ENCODE results near the gene CELSR1. TPM values are rescaled to one million over a fixed set of nuclear protein-coding genes. Genes with fewer than 3 reads are reported as not detected.
"Not testable (repeated sequence)": the region's sequence is repeated elsewhere in the genome, so short reads cannot be mapped to it uniquely, and the experiment has no call there.

The CELSR1 gene
- total RNA-seq, 1 donor from 2014 or later: 0.30 TPM

DNA sequence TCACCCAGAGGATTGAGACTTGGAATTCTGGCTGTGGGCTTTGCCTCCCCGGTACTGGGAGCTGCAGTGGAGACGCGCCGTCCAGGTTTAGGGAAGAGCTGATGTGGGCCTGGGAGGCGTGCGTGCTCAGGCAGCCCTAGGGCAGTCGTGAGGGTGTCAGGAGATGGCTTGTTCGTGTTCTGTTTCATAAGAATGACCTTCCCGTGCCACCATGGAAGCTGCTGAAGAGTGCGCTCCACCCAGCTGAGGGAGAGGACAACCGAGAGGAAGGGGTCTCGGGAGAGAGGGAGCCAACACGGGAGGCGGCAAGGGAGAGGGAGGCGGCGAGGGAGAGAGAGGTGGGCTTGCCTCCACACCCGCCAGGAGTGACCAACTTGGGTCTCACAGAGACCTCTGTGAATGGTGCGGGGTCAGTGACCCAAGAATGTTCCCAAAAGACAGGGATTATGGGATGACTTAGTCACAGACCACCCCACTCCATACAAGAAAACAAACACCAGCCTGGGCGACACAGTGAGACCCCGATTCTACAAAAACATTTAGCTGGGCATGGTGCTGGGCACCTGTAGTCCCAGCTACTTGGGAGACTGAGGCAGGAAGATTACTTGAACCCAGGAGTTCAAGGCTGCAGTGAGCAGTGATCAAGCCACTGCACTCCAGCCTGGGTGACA lies 216.6 kb downstream of the CELSR1 start:
- Mint-ChIP-seq H3K36me3 (ENCODE audit: low read depth) (peaks cover 78% of the 10 kb centered on the region), H3K4me1 (ENCODE audit: low read depth) (no peaks in the 10 kb centered on the region), H3K27ac (no peak overlapping the region), H3K9me3 (no peaks in the 10 kb centered on the region), H3K27me3 (ENCODE audit: low read depth) (no peaks in the 10 kb centered on the region), H3K4me3 (ENCODE audit: low read depth) (no peak overlapping the region)
- no peak for DNase-seq (ENCODE audit: low spot score)
- intact Hi-C loops (cut with micrococcal nuclease): no loop called here

DNA sequence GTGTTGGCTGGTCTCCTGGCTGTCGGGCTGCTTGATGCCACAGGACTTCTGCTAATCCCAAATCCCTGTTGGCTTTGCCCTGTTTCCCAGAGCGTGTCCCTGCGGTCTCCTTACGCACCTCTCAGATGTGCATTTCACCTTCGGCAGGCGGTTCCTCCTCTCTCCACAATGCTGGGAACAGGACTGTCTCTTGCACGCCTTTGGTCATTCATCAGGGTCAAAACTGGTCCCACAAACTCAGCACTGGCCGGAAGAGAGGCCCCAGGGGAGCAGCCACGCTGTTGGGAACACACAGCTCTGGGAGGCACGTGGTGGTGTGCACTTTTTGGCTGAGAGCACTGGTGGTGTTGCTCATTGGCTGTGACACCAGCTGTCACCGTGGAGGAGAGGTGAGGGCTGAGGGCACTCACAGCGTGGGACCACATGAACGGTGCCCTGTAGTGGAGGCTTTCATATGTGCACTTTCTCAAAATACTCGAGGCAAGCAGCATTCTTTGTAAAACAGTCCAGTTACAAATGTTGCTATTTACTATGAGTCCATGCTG lies 217.2 kb downstream of the CELSR1 start:
- no peaks in the 10 kb centered on the region for H3K9me3 Mint-ChIP-seq
- peaks cover 78% of the 10 kb centered on the region for H3K36me3 Mint-ChIP-seq (ENCODE audit: low read depth)
- no peaks in the 10 kb centered on the region for H3K27me3 Mint-ChIP-seq (ENCODE audit: low read depth)
- no peaks in the 10 kb centered on the region for H3K4me1 Mint-ChIP-seq (ENCODE audit: low read depth)
- no peak overlapping the region for H3K4me3 Mint-ChIP-seq (ENCODE audit: low read depth)
- intact Hi-C loops (cut with micrococcal nuclease): no loop called here
- H3K27ac Mint-ChIP-seq: no peak overlapping the region
- DNase-seq (ENCODE audit: low spot score): no peak

DNA sequence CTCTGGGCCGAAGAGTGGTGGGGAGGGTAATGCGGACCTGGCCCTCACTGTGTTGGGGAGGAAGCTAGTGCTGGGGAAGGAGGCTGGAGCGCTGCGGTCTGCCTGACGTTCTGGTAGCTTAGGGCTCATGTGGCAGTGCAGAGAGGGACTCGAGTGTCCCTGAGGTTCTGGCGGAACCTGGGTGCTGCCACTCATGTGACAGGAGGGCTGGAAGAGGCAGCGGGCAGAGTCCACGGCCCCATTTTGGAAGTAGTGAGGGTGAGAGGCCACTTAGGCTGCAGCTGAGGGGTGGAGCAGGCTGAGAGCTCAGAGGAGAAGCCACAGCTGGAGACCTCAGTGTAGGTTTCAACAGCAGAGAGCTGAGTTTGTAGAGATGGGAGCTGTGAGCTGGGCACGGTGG lies 218.1 kb downstream of the CELSR1 start:
- no peak for DNase-seq (ENCODE audit: low spot score)
- H3K27me3 Mint-ChIP-seq (ENCODE audit: low read depth): no peaks in the 10 kb centered on the region
- H3K9me3 Mint-ChIP-seq: no peaks in the 10 kb centered on the region
- no peak overlapping the region for H3K4me3 Mint-ChIP-seq (ENCODE audit: low read depth)
- peaks cover 74% of the 10 kb centered on the region for H3K36me3 Mint-ChIP-seq (ENCODE audit: low read depth)
- H3K4me1 Mint-ChIP-seq (ENCODE audit: low read depth): no peaks in the 10 kb centered on the region
- intact Hi-C loops (cut with micrococcal nuclease): no loop called here
- no peak overlapping the region for H3K27ac Mint-ChIP-seq

DNA sequence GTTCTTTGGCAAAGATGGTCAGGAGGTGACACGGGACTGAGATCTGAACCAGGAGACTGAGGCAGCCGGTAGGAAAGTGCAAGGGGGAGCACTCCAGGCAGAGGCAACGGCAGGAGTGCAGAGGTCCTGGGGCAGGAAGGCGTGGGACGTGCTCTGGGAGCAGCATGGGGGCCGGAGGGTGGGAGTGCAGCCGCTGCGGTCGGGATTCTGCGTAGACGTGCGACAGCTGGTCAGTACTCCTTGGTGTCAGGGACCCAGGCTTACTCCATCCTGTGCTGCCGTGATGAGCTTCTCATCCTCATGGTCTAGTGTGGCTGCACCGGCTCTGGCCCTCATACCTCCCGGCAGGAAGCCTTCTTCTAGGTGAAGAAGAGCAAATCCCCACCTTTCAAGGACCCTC lies 218.8 kb downstream of the CELSR1 start:
- Mint-ChIP-seq H3K27ac (no peak overlapping the region), H3K36me3 (ENCODE audit: low read depth) (peaks cover 74% of the 10 kb centered on the region), H3K4me1 (ENCODE audit: low read depth) (no peaks in the 10 kb centered on the region), H3K4me3 (ENCODE audit: low read depth) (no peak overlapping the region), H3K9me3 (no peaks in the 10 kb centered on the region), H3K27me3 (ENCODE audit: low read depth) (no peaks in the 10 kb centered on the region)
- DNase-seq (ENCODE audit: low spot score): no peak
- intact Hi-C loops (cut with micrococcal nuclease): no loop called here

DNA sequence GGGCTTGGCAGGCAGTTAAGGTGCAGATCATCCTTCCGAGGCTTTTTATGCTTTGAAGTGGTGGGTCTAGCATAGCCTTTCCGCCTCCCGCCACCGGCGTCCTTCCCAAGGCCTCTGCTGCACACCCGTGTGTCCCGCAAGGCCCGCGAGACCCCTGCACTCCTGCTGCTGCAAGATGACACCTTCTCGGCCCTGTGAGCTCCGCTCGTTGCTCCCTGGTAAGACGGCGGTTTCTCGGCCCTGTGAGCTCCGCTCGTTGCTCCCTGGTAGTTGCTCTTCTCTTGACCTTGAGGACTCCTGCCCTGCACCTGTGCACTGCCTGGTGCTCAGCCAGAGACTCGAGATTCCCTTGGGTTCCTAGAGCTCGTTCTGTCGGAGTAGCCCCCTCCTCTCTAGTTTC lies 219.8 kb downstream of the CELSR1 start:
- H3K9me3 Mint-ChIP-seq: no peaks in the 10 kb centered on the region
- no peak overlapping the region for H3K27ac Mint-ChIP-seq
- no peaks in the 10 kb centered on the region for H3K27me3 Mint-ChIP-seq (ENCODE audit: low read depth)
- intact Hi-C loops (cut with micrococcal nuclease): no loop called here
- H3K4me3 Mint-ChIP-seq (ENCODE audit: low read depth): no peak overlapping the region
- DNase-seq (ENCODE audit: low spot score): no peak
- no peaks in the 10 kb centered on the region for H3K4me1 Mint-ChIP-seq (ENCODE audit: low read depth)
- H3K36me3 Mint-ChIP-seq (ENCODE audit: low read depth): peaks cover 66% of the 10 kb centered on the region

DNA sequence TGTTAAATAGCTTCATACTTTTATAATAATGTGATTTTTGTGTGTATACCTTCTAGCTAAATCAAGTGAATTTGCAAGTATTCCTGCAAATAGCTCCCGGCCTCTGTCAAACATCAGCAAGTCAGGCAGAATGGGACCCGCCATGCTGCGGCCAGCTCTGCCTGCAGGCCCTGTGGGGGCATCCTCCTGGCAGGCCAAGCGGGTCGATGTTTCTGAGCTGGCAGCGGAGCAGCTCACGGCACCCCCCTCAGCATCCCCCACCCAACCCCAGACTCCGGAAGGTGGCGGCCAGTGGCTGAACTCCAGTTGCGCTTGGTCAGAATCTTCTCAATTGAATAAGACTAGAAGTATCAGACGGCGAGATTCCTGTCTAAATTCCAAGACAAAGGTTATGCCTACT lies 221.4 kb downstream of the CELSR1 start:
- peaks cover 1% of the 10 kb centered on the region for H3K4me1 Mint-ChIP-seq (ENCODE audit: low read depth)
- H3K27ac Mint-ChIP-seq: no peak overlapping the region
- H3K4me3 Mint-ChIP-seq (ENCODE audit: low read depth): no peak overlapping the region
- no peaks in the 10 kb centered on the region for H3K9me3 Mint-ChIP-seq
- intact Hi-C loops (cut with micrococcal nuclease): no loop called here
- DNase-seq (ENCODE audit: low spot score): no peak
- no peaks in the 10 kb centered on the region for H3K27me3 Mint-ChIP-seq (ENCODE audit: low read depth)
- peaks cover 65% of the 10 kb centered on the region for H3K36me3 Mint-ChIP-seq (ENCODE audit: low read depth)

DNA sequence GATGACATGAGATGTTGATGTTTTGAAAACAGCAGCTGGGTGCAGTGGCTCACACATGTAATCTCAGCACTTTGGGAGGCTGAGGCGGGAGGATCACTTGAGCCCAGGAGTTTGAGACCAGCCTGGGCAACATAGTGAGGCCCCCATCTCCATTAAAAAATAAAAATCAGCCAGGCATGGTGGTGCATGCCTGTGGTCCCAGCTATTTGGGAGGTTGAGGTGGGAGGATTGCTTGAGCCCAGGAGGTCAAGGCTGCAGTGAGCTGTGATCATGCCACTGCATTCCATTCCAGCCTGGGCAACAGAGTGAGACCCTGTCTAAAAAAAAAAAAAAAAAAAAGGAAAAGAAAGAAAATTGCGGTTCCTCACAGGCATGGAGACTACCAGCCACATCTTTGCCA lies 224.6 kb downstream of the CELSR1 start:
- not testable (repeated sequence) for H3K27me3 Mint-ChIP-seq (ENCODE audit: low read depth); H3K4me3 Mint-ChIP-seq (ENCODE audit: low read depth); H3K9me3 Mint-ChIP-seq; DNase-seq (ENCODE audit: low spot score); H3K4me1 Mint-ChIP-seq (ENCODE audit: low read depth); H3K27ac Mint-ChIP-seq
- H3K36me3 Mint-ChIP-seq (ENCODE audit: low read depth): peaks cover 59% of the 10 kb centered on the region
- intact Hi-C loops (cut with micrococcal nuclease): loop anchor here (5.0 kb wide), 1 partner anchor 306 kb away; no protein-coding TSS in a partner anchor

DNA sequence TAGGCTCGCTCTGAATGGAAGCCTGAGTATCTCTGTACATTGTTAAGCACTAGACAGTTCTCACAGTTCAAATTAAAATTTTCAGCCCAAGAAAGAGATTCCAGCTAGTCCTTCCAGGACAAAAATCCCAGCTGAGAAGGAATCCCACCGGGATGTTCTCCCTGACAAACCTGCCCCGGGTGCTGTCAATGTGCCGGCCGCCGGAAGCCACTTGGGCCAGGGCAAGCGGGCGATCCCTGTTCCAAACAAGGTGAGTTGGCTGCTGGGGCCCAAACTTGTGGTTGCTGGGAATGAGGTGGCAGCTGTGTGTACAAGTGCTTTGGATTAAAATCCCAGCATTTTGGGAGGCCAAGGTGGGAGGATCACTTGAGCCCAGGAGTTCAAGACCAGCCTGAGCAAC lies 225.4 kb downstream of the CELSR1 start:
- Mint-ChIP-seq H3K27me3 (ENCODE audit: low read depth) (no peaks in the 10 kb centered on the region), H3K4me1 (ENCODE audit: low read depth) (peaks cover 6% of the 10 kb centered on the region), H3K4me3 (ENCODE audit: low read depth) (no peak overlapping the region), H3K9me3 (no peaks in the 10 kb centered on the region), H3K27ac (no peak overlapping the region), H3K36me3 (ENCODE audit: low read depth) (peaks cover 57% of the 10 kb centered on the region)
- intact Hi-C loops (cut with micrococcal nuclease): loop anchor here (5.0 kb wide), 1 partner anchor 305 kb away; no protein-coding TSS in a partner anchor
- DNase-seq (ENCODE audit: low spot score): no peak

Other genes with a start within 250 kb of the CELSR1 start
- gene GTSE1, start 240.8 kb downstream of the CELSR1 start, total RNA-seq: 46.1 and 47.7 TPM in 2 replicates
- 74.1 and 76.0 TPM in 2 replicates for gene TRMU, start 201.9 kb downstream of the CELSR1 start, total RNA-seq
- 90.8 and 91.6 TPM in 2 replicates for gene GRAMD4, start 82.8 kb upstream of the CELSR1 start, total RNA-seq
- gene CERK, start 200.6 kb upstream of the CELSR1 start, total RNA-seq: 57.1 and 62.8 TPM in 2 replicates
- gene TBC1D22A, start 225.0 kb upstream of the CELSR1 start, total RNA-seq: 34.8 and 38.3 TPM in 2 replicates

Measured in activated T-helper 2 cell treated with anti-CD3 and anti-CD28 coated beads, Interferon-gamma antibody, Interleukin-2, Interleukin-4, amounts not matched to agents 10 μg/mL and 5 μg/mL and 100 μg/mL, durations not matched to agents 14 hours and 24 hours and 36 hours (primary cell).